ENCODE measurements around the gene SPO11.

DNA sequence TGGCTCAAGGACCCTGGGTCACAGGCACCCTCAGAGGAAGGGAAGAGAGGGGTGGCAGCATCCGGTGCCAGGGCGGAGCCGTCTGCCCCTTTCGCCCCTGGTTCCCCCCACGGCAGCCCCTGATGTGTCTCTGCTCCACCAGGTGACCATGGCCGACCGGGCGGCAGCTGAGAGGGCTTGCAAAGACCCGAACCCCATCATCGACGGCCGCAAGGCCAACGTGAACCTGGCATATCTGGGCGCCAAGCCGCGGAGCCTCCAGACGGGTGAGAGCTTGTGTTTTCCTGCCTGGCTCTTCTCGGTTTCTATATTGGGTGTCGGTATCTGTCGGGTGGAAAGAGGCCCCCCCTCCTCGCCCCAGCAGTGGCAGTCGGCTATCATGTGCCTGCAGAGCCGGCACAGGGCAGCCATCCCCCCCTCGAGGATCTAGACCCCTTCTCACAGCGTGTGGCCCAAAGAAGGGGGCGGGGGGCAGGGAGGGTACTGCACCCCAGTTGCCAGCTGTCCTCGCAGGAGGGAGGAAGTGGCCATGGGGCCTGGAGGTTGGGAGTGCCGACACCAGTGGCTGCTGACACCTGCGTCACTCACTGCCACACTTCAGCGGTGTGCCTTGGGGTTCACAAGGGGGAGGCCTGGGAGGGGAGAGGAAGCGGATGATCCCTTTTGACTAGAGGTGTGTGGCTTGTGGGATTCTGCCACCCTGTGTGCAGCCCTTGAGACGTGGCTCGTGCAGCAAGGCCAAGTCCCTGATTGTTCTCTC lies 63.1 kb downstream of the SPO11 start:
- TF ChIP-seq, protein P1, sequence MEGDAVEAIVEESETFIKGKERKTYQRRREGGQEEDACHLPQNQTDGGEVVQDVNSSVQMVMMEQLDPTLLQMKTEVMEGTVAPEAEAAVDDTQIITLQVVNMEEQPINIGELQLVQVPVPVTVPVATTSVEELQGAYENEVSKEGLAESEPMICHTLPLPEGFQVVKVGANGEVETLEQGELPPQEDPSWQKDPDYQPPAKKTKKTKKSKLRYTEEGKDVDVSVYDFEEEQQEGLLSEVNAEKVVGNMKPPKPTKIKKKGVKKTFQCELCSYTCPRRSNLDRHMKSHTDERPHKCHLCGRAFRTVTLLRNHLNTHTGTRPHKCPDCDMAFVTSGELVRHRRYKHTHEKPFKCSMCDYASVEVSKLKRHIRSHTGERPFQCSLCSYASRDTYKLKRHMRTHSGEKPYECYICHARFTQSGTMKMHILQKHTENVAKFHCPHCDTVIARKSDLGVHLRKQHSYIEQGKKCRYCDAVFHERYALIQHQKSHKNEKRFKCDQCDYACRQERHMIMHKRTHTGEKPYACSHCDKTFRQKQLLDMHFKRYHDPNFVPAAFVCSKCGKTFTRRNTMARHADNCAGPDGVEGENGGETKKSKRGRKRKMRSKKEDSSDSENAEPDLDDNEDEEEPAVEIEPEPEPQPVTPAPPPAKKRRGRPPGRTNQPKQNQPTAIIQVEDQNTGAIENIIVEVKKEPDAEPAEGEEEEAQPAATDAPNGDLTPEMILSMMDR (IDR thresholded peaks at IDR 0.05) = no peak
- TF ChIP-seq POLR2A (IDR thresholded peaks at IDR 0.05) = no peak

Data from lower leg skin (tissue), 3 donors.